H1 (cell line): ENCODE results near the gene KLHL40. TPM values are rescaled to one million over a fixed set of nuclear protein-coding genes. Genes with fewer than 3 reads are reported as not detected.

Experiments used
- ASH2L ChIP-seq: fragments of 200-600, 300-600 bp; sonication (generic); IDR thresholded peaks from one replicate; pipeline ENCODE4 v1.7.1; 2017; ENCODE audit warnings: low read length
- EP300 ChIP-seq, 2 experiments: IDR thresholded peaks; 1 replicate in 1 of 2; 2 replicates in 1 of 2; pipeline ENCODE4 v1.6.1; 2011 to 2012; ENCODE audit warnings: low read depth in 2 of 2, low read length in 2 of 2, mild to moderate bottlenecking in 2 of 2, borderline replicate concordance in 1 of 2, inconsistent platforms in 1 of 2, moderate library complexity in 1 of 2
- GABPA ChIP-seq: IDR thresholded peaks from 2 replicates; pipeline ENCODE4 v1.6.1; 2011; ENCODE audit warnings: mild to moderate bottlenecking, low read length, moderate library complexity, borderline replicate concordance; ENCODE audit not compliant: insufficient read depth
- KDM4A ChIP-seq: IDR thresholded peaks from one replicate; pipeline ENCODE4 v1.7.1; 2012; ENCODE audit warnings: low read depth, mild to moderate bottlenecking, moderate library complexity, low read length, inconsistent platforms; ENCODE audit not compliant: severe bottlenecking
- PHF8 ChIP-seq: fragments of 200-600 bp; sonication (generic); conservative IDR thresholded peaks from 2 replicates; pipeline ENCODE4 v1.7.1; 2012; ENCODE audit warnings: low read depth, mild to moderate bottlenecking, inconsistent platforms, low read length, moderate library complexity
- POLR2A ChIP-seq, 2 experiments: IDR thresholded peaks; 1 replicate in 1 of 2; 2 replicates in 1 of 2; pipeline ENCODE4 v1.6.1; 2011; ENCODE audit warnings: low read depth in 2 of 2, low read length in 2 of 2, mild to moderate bottlenecking in 2 of 2; ENCODE audit errors: control extremely low read depth in 1 of 2
- polyA plus RNA-seq, 7 experiments: library from polyadenylated mRNA; depleted of rRNA in 3 of 7; stranded (reverse) in 5 of 7; unstranded in 2 of 7; fragments of >200 nt in 5 of 7; fragments of 200-250 nt in 2 of 7; gene quantifications; 1 replicate in 5 of 7; 2 replicates in 1 of 7; 4 replicates in 1 of 7; pipeline versions ENCODE4 v1.2.1 to v1.2.3, GENCODE V29; 2011 to 2013; ENCODE audit warnings: missing spikeins in 2 of 7, mixed read lengths in 2 of 7
- total RNA-seq: library from RNA; stranded (reverse); fragmentation: NEBNext Ultra II Directional; extraction: Animal tissue kit (Norgen Biotek cat#: 25700); gene quantifications from 2 replicates; pipeline ENCODE4 v1.2.1, GENCODE V29; 2021

Gene KLHL40
- total and polyA plus RNA-seq, 2 of the 8 experiments (the other 6 are each of a cell fraction or from before 2014, with no cell fraction given) = 0.02 TPM; not detected in 1

DNA sequence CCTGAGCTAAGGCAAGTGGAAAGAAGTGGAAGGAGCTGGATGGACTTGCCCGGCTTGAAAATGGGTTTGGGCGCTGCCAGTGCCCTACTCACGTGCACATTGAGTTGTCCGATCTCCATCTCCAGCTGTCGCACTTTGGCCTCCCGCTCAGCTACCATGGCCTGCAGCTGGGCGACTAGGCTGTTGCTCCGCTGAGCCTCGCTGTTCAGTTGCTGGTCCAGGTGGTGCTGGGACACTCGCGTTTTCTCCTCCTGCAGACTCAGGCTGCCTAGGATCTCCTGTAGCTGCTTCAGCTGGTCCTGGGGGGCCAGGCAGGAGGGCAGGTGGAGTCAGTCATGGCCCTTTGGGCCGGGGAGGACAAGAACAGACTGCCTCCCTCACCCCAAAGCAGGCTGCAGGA lies 50.3 kb downstream of the KLHL40 start (continued):
- TF ChIP-seq ASH2L (no peak), GABPA (no peak), EP300 (IDR thresholded peaks at IDR 0.05; ENCODE audit: borderline replicate concordance in 1 of 2, low read depth in 2 of 2, low read length in 2 of 2) (no peak), KDM4A (no peak), POLR2A (IDR thresholded peaks at IDR 0.05; ENCODE audit: control extremely low read depth in 1 of 2, low read depth in 2 of 2, low read length in 2 of 2) (no peak), PHF8 (no peak)
